ENCODE measurements around the gene ACTR6.
"Not testable (repeated sequence)": the region's sequence is repeated elsewhere in the genome, so short reads cannot be mapped to it uniquely, and the experiment has no call there.

The ACTR6 gene

GRCh38 chr12:100184549-100185145 lies 16.0 kb upstream of the ACTR6 start:
- no peak for DNase-seq (ENCODE audit: low spot score)

GRCh38 chr12:100185361-100185894 lies 15.2 kb upstream of the ACTR6 start:
- DNase-seq (ENCODE audit: low spot score), result no peak

- no peak for DNase-seq (ENCODE audit: low spot score)
These were observed 14.5 kb upstream of the ACTR6 start for GRCh38 chr12:100186071-100186470.

- DNase-seq (ENCODE audit: low spot score), result no peak
These were observed 13.5 kb upstream of the ACTR6 start for GRCh38 chr12:100187068-100187467.

GRCh38 chr12:100187857-100188519 lies 12.6 kb upstream of the ACTR6 start:
- DNase-seq (ENCODE audit: low spot score), result no peak

GRCh38 chr12:100188888-100189635 lies 11.6 kb upstream of the ACTR6 start:
- DNase-seq (ENCODE audit: low spot score), result not testable (repeated sequence)

- DNase-seq (ENCODE audit: low spot score), result no peak
These were observed 10.8 kb upstream of the ACTR6 start for GRCh38 chr12:100189636-100190394.

GRCh38 chr12:100193085-100193484 lies 7.5 kb upstream of the ACTR6 start:
- no peak for DNase-seq (ENCODE audit: low spot score)

- no peak for DNase-seq (ENCODE audit: low spot score)
These were observed 3.1 kb upstream of the ACTR6 start for GRCh38 chr12:100197486-100197885.

GRCh38 chr12:100199023-100199346 lies 1.6 kb upstream of the ACTR6 start:
- no peak for DNase-seq (ENCODE audit: low spot score)

GRCh38 chr12:100199347-100200149 lies 1.1 kb upstream of the ACTR6 start:
- DNase-seq (ENCODE audit: low spot score), result no peak

- no peak for DNase-seq (ENCODE audit: low spot score)
These were observed 1.2 kb downstream of the ACTR6 start for GRCh38 chr12:100201604-100202423.

- DNase-seq (ENCODE audit: low spot score), result no peak
These were observed 6.7 kb downstream of the ACTR6 start for GRCh38 chr12:100207311-100207710.

- DNase-seq (ENCODE audit: low spot score), result no peak
These were observed 8.2 kb downstream of the ACTR6 start for GRCh38 chr12:100208834-100209233.

- DNase-seq (ENCODE audit: low spot score), result no peak
These were observed 11.1 kb downstream of the ACTR6 start for GRCh38 chr12:100211698-100212097.

- no peak for DNase-seq (ENCODE audit: low spot score)
These were observed 12.6 kb downstream of the ACTR6 start for GRCh38 chr12:100213016-100213891.

GRCh38 chr12:100214518-100214917 lies 13.9 kb downstream of the ACTR6 start:
- no peak for DNase-seq (ENCODE audit: low spot score)

GRCh38 chr12:100215209-100215608 lies 14.6 kb downstream of the ACTR6 start:
- DNase-seq (ENCODE audit: low spot score), result no peak

GRCh38 chr12:100216337-100216736 lies 15.7 kb downstream of the ACTR6 start:
- no peak for DNase-seq (ENCODE audit: low spot score)
